Right lobe of liver (tissue), 6 donors: ENCODE data around the gene SIGLEC12. TPM values are rescaled to one million over a fixed set of nuclear protein-coding genes. Genes with fewer than 3 reads are reported as not detected.
"Not testable (repeated sequence)": the region's sequence is repeated elsewhere in the genome, so short reads cannot be mapped to it uniquely, and the experiment has no call there.

Experiments
- ATAC-seq, 4 donors: fragments of 200-7000 bp; cut with Tn5 transposase; one replicate each; pipeline ENCODE4 v1.9.1; 2020; ENCODE audit warnings: mild to moderate bottlenecking in 4 of 4, moderate library complexity in 4 of 4
- DNase-seq, 3 donors: peaks; one replicate each; pipeline ENCODE4 v3.0.0-alpha.2; 2020
- H3K27ac ChIP-seq, 3 donors: fragments of 200-600 bp; one replicate each; pipeline ENCODE4 v1.8.0; 2022
- H3K27me3 ChIP-seq, 2 donors: fragments of 200-600 bp; one replicate each; pipeline ENCODE4 v1.8.0; 2022
- H3K36me3 ChIP-seq, 4 donors: fragments of 200-600 bp; sonication (generic) in 1 of 4; one replicate each; pipeline versions ENCODE4 v1.5.1 to v1.8.0; 2017 to 2022; ENCODE audit warnings: control low read depth in 1 of 4
- H3K4me1 ChIP-seq, 4 donors: fragments of 200-600 bp; sonication (generic) in 1 of 4; one replicate each; pipeline versions ENCODE4 v1.5.1 to v1.8.0; 2017 to 2022; ENCODE audit warnings: control low read depth in 1 of 4
- H3K4me3 ChIP-seq, 3 donors: fragments of 200-600 bp; one replicate each; pipeline ENCODE4 v1.8.0; 2022
- H3K9me3 ChIP-seq, 4 donors: fragments of 200-600 bp; sonication (generic) in 1 of 4; one replicate each; pipeline versions ENCODE4 v1.5.1 to v1.8.0; 2017 to 2022; ENCODE audit warnings: control low read depth in 1 of 4
- CTCF ChIP-seq, 4 donors: fragments of 200-600 bp in 3 of 4; fragments of 450-650 bp in 1 of 4; IDR thresholded peaks; one replicate each; pipeline versions ENCODE4 v1.5.1 to v1.8.0; 2016 to 2022; ENCODE audit warnings: antibody characterized with exemption in 4 of 4, mild to moderate bottlenecking in 2 of 4
- POLR2A ChIP-seq: fragments of 450-650 bp; IDR thresholded peaks from one replicate; pipeline ENCODE4 v1.6.1; 2017; ENCODE audit warnings: antibody characterized with exemption, mild to moderate bottlenecking
- WGBS: methylation state at CpG from one replicate; pipeline ENCODE4 v1.1.6; 2018; ENCODE audit warnings: low coverage, low lambda C conversion rate; ENCODE audit not compliant: insufficient coverage; ENCODE audit errors: missing lambda C conversion rate; 5-methylcytosine and 5-hydroxymethylcytosine counted together
- intact Hi-C, 2 donors: fragments of 100-400 bp; cut with DNase I; formaldehyde crosslinking; loops; one replicate each; pipeline versions ENCODE4 v1.11.2 to v1.14.1; 2022
- total RNA-seq, 6 experiments: library from RNA; depleted of rRNA in 2 of 6; stranded (reverse); fragments of >200 nt in 2 of 6; fragmentation: NEBNext Ultra II Directional in 3 of 6; extraction: Animal tissue kit (Norgen Biotek cat#: 25700) in 3 of 6; gene quantifications; one replicate each; pipeline versions ENCODE4 v1.1.0 to v1.2.4, GENCODE V29; 2016 to 2023
- donor health status: DM: no; HTN: yes; CAD: no.
- donor health status: DM: no; HTN: no; CAD: no.
- donor health status: DM: no; HTN: no; CAD: no.
- donor health status: DM: no; HTN: yes; CAD: no.
- donor health status: DM: no; HTN: yes; CAD: no.

Gene SIGLEC12
- total RNA-seq, 6 experiments from 2014 or later = 0.12 to 0.63 (median 0.33) TPM; not detected in 1

GRCh38 chr19:51503896-51504295, 2.3 kb upstream of the SIGLEC12 start:
- Histone ChIP-seq H3K4me1 (no peaks in the 10 kb centered on the region), H3K4me3 (no peak overlapping the region), H3K36me3 (no peaks in the 10 kb centered on the region), H3K27me3 (no peaks in the 10 kb centered on the region), H3K9me3 (no peaks in the 10 kb centered on the region), H3K27ac (no peak overlapping the region)
- TF ChIP-seq POLR2A (no peak), CTCF (IDR thresholded peaks at IDR 0.05) (no peak)
- intact Hi-C loops = no loop called here
- no peak for ATAC-seq
- DNase-seq = no peak
- WGBS = 10% methylated on average over 2 of the region's 3 CpGs

- H3K27ac ChIP-seq = no peak overlapping the region
- no peak for DNase-seq
- intact Hi-C loops = no loop called here
- ATAC-seq = peak in 2 of 4 donors; percentile 25 to 40
- TF ChIP-seq CTCF (IDR thresholded peaks at IDR 0.05) = no peak
- TF ChIP-seq POLR2A = no peak
- H3K4me1 ChIP-seq = no peaks in the 10 kb centered on the region
- H3K4me3 ChIP-seq = no peak overlapping the region
- no peaks in the 10 kb centered on the region for H3K9me3 ChIP-seq
- WGBS = 45% methylated on average over 5 of the region's 5 CpGs
- H3K27me3 ChIP-seq = no peaks in the 10 kb centered on the region
- H3K36me3 ChIP-seq = no peaks in the 10 kb centered on the region
Measured at GRCh38 chr19:51503286-51503817, 1.8 kb upstream of the SIGLEC12 start.

- H3K9me3 ChIP-seq, H3K27me3 ChIP-seq, H3K27ac ChIP-seq, H3K36me3 ChIP-seq, H3K4me1 ChIP-seq, DNase-seq, intact Hi-C loops, H3K4me3 ChIP-seq: not testable (repeated sequence)
- ATAC-seq = peak in 2 of 4 donors; percentile 17 to 24
- 41% methylated on average over 4 of the region's 8 CpGs for WGBS
Measured at GRCh38 chr19:51500931-51501330, 669 bp downstream of the SIGLEC12 start.

GRCh38 chr19:51497666-51498065, 3.9 kb downstream of the SIGLEC12 start:
- no peak for DNase-seq
- no peak for ATAC-seq
- intact Hi-C loops = no loop called here
- H3K4me3 ChIP-seq = no peak overlapping the region
- no peak overlapping the region for H3K27ac ChIP-seq
- 24% methylated on average over 2 of the region's 3 CpGs for WGBS
- no peaks in the 10 kb centered on the region for H3K4me1 ChIP-seq
- no peaks in the 10 kb centered on the region for H3K36me3 ChIP-seq
- no peaks in the 10 kb centered on the region for H3K27me3 ChIP-seq
- TF ChIP-seq POLR2A = no peak
- TF ChIP-seq CTCF (IDR thresholded peaks at IDR 0.05) = no peak
- no peaks in the 10 kb centered on the region for H3K9me3 ChIP-seq

GRCh38 chr19:51493776-51494175, 7.8 kb downstream of the SIGLEC12 start:
- TF ChIP-seq CTCF (IDR thresholded peaks at IDR 0.05) (no peak), POLR2A (no peak)
- H3K4me3 ChIP-seq = no peak overlapping the region
- no peak overlapping the region for H3K27ac ChIP-seq
- H3K4me1 ChIP-seq = no peaks in the 10 kb centered on the region
- no peak for DNase-seq
- intact Hi-C loops = no loop called here
- WGBS = 17% methylated on average over 2 of the region's 2 CpGs
- H3K27me3 ChIP-seq = no peaks in the 10 kb centered on the region
- peak in 3 of 4 donors; percentile 46 to 51 (median 47) for ATAC-seq
- no peaks in the 10 kb centered on the region for H3K36me3 ChIP-seq
- no peaks in the 10 kb centered on the region for H3K9me3 ChIP-seq
